Astrocyte (in vitro differentiated cells and primary cell): ENCODE data around the gene CDK17.
"Not testable (repeated sequence)": the region's sequence is repeated elsewhere in the genome, so short reads cannot be mapped to it uniquely, and the experiment has no call there.

Experiments
- CTCF ChIP-seq: IDR thresholded peaks from 2 replicates; pipeline ENCODE4 v1.5.1; 2011; ENCODE audit warnings: low read depth, mild to moderate bottlenecking, inconsistent platforms, low read length, moderate library complexity; ENCODE audit not compliant: insufficient read depth
- EZH2 ChIP-seq: IDR thresholded peaks from 2 replicates; pipeline ENCODE4 v1.6.1; 2012; ENCODE audit warnings: mild to moderate bottlenecking, low read length, inconsistent platforms; ENCODE audit not compliant: insufficient read depth

- not testable (repeated sequence) for TF ChIP-seq CTCF, EZH2
Measured at GRCh38 chr12:96407429-96408097, 7.3 kb upstream of the CDK17 start.
